AG04449 (cell line): Measurements from ENCODE around the gene TMEM205.
A peak's percentile ranks its signal among the peaks of the same experiment; 100 is the strongest.

ENCODE experiments used
- CTCF ChIA-PET: fragments of 350-600 bp; formaldehyde crosslinking; extraction: SDS; loops from one replicate; lab custom pipeline; 2021; ENCODE audit warnings: antibody characterized with exemption; lab: Yijun Ruan, JAX
- POLR2A ChIA-PET: fragments of 400-600, 350-600 bp; formaldehyde crosslinking; extraction: SDS; loops from one replicate; lab custom pipeline; 2020; ENCODE audit warnings: antibody characterized with exemption, inconsistent platforms; lab: Yijun Ruan, JAX
- DNase-seq: peaks from one replicate; pipeline ENCODE4 v3.0.0-alpha.2; 2010; ENCODE audit warnings: low read depth, low spot score
- H3K4me3 ChIP-seq: 2 replicates; pipeline ENCODE4 v1.5.1; 2011; ENCODE audit warnings: low read depth, mild to moderate bottlenecking, control low read depth, low read length
- CTCF ChIP-seq: IDR thresholded peaks from one replicate; pipeline ENCODE4 v1.5.1; 2011; ENCODE audit warnings: mild to moderate bottlenecking, moderate library complexity, low read length, control low read depth, inconsistent platforms; ENCODE audit not compliant: insufficient read depth; ENCODE audit errors: missing control alignments

The TMEM205 gene

GRCh38 chr19:11331502-11331901 lies 14.6 kb downstream of the TMEM205 start:
- no peak for DNase-seq
- H3K4me3 ChIP-seq: no peak overlapping the region
- ChIA-PET CTCF (interaction anchor here (1.0 to 1.1 kb wide), 2 partner anchors 43 to 49 kb away, joined by 3 to 4 read pairs; no protein-coding TSS in a partner anchor), POLR2A (no interaction called here)
- TF ChIP-seq CTCF: no peak

- TF ChIP-seq CTCF: no peak
- no peak for DNase-seq
- ChIA-PET POLR2A (no interaction called here), CTCF (no interaction called here)
- H3K4me3 ChIP-seq: no peak overlapping the region
Observed at GRCh38 chr19:11330127-11330526, 15.9 kb downstream of the TMEM205 start.

- no peak for DNase-seq
- ChIA-PET CTCF (interaction anchor here (1.0 kb wide), 1 partner anchor 55 kb away, joined by 5 read pairs; no protein-coding TSS in a partner anchor), POLR2A (no interaction called here)
- no peak overlapping the region for H3K4me3 ChIP-seq
- TF ChIP-seq CTCF: no peak
Observed at GRCh38 chr19:11325544-11325943, 20.5 kb downstream of the TMEM205 start.

GRCh38 chr19:11324748-11325389 lies 21.2 kb downstream of the TMEM205 start:
- TF ChIP-seq CTCF: no peak
- H3K4me3 ChIP-seq: no peak overlapping the region
- POLR2A ChIA-PET: interaction anchor here (0.6 kb wide), 1 partner anchor 1214 kb away, joined by 3 read pairs; no protein-coding TSS in a partner anchor
- CTCF ChIA-PET: interaction anchor here (0.9 to 1.5 kb wide), 5 partner anchors 19 to 158 kb away, joined by 3 to 5 read pairs (median 4); no protein-coding TSS in a partner anchor
- no peak for DNase-seq

GRCh38 chr19:11324079-11324661 lies 21.9 kb downstream of the TMEM205 start:
- CTCF ChIA-PET: interaction anchor here (0.9 to 2.2 kb wide), 6 partner anchors 18 to 158 kb away, joined by 3 to 9 read pairs (median 4); no protein-coding TSS in a partner anchor
- H3K4me3 ChIP-seq: peak overlapping the region; percentile 37

More at GRCh38 chr19:11324079-11324661, 21.9 kb downstream of the TMEM205 start:
- POLR2A ChIA-PET: interaction anchor here (0.6 kb wide), 2 partner anchors 233 to 1214 kb away, joined by 3 read pairs; no protein-coding TSS in a partner anchor
- no peak for TF ChIP-seq CTCF
- DNase-seq: peak; percentile 87
